ENCODE data around the gene OR52L1.

- TF ChIP-seq RAD21 (IDR thresholded peaks at IDR 0.05; ENCODE audit: low read length) (no peak), CTCF (conservative IDR thresholded peaks at IDR 0.05; ENCODE audit: low read depth, low read length) (no peak), RFX5 (IDR thresholded peaks at IDR 0.05; ENCODE audit: low read depth, low read length) (no peak), USF2 (IDR thresholded peaks at IDR 0.05; ENCODE audit: low read depth, low read length) (no peak), SMC3 (IDR thresholded peaks at IDR 0.05; ENCODE audit: low read depth, low read length) (no peak), CEBPB (IDR thresholded peaks at IDR 0.05; ENCODE audit: low read depth, low read length) (no peak), MAFK (IDR thresholded peaks at IDR 0.05; ENCODE audit: low read depth, low read length) (no peak), CHD1 (IDR thresholded peaks at IDR 0.05; ENCODE audit: low read depth, low read length) (no peak), POLR2A (IDR thresholded peaks at IDR 0.05; ENCODE audit: low read depth, low read length) (no peak)
These were observed 2.4 kb upstream of the OR52L1 start for GRCh38 chr11:5989203-5989602.

All from IMR-90 (cell line).